Prostate gland (tissue), 2 donors: ENCODE results near the gene RDH12. TPM values are rescaled to one million over a fixed set of nuclear protein-coding genes. Genes with fewer than 3 reads are reported as not detected.
"Not testable (repeated sequence)": the region's sequence is repeated elsewhere in the genome, so short reads cannot be mapped to it uniquely, and the experiment has no call there.

ENCODE experiments used
- DNase-seq: peaks from one replicate; pipeline ENCODE4 v3.0.0-alpha.2; 2019; ENCODE audit warnings: low spot score
- H3K27ac ChIP-seq, 2 donors: fragments of 200-600 bp; sonication (generic); 2 replicates each; pipeline ENCODE4 v1.5.1; 2017 to 2019
- H3K27me3 ChIP-seq: fragments of 200-600 bp; sonication (generic); replicated peaks from 2 replicates; pipeline ENCODE4 v1.5.1; 2019; ENCODE audit not compliant: insufficient read depth
- H3K36me3 ChIP-seq, 2 donors: fragments of 200-600 bp; sonication (generic); 1 replicate in 1 of 2; 2 replicates in 1 of 2; pipeline versions ENCODE4 v1.5.1 to v1.8.1; 2017 to 2019
- H3K4me1 ChIP-seq: fragments of 200-600 bp; sonication (generic); replicated peaks from 2 replicates; pipeline ENCODE4 v1.5.1; 2019
- H3K4me3 ChIP-seq, 2 donors: fragments of 200-600 bp; sonication (generic); 2 replicates each; pipeline ENCODE4 v1.5.1; 2017 to 2019
- H3K9me3 ChIP-seq: fragments of 200-600 bp; sonication (generic); 2 replicates; pipeline ENCODE4 v1.5.1; 2017
- POLR2A ChIP-seq: fragments of 450-650 bp; IDR thresholded peaks from one replicate; pipeline ENCODE4 v1.6.1; 2016; ENCODE audit warnings: antibody characterized with exemption, mild to moderate bottlenecking
- POLR2AphosphoS5 ChIP-seq: sonication (generic); formaldehyde crosslinking; IDR thresholded peaks from one replicate; pipeline ENCODE4 v1.6.1; 2017; ENCODE audit warnings: antibody characterized with exemption
- whole genome bisulfite sequencing: methylation state at CpG from one replicate; pipeline ENCODE4 v1.1.5; 2018; 5-methylcytosine and 5-hydroxymethylcytosine counted together
- intact Hi-C: fragments of 100-400 bp; cut with DNase I; formaldehyde crosslinking; loops from one replicate; pipeline ENCODE4 v1.14.2; 2022
- total RNA-seq, 2 donors: library from RNA; depleted of rRNA; stranded (reverse); fragments of >200 nt; gene quantifications; one replicate each; pipeline ENCODE4 v1.1.0, GENCODE V29; 2016
- TF ChIP-seq, protein P1 (sequence below), 4 experiments: fragments of 200-600 bp in 2 of 4; fragments of 450-650 bp in 2 of 4; sonication (generic) in 2 of 4; IDR thresholded peaks; 1 replicate in 3 of 4; 2 replicates in 1 of 4; pipeline ENCODE4 v1.5.1; 2016 to 2019; ENCODE audit warnings: antibody characterized with exemption in 4 of 4, mild to moderate bottlenecking in 2 of 4, moderate library complexity in 2 of 4

Gene RDH12
- total RNA-seq, 2 donors from 2014 or later: 0.28 to 1.0 TPM

- Histone ChIP-seq H3K4me3 (no peak overlapping the region), H3K9me3 (no peaks in the 10 kb centered on the region), H3K27me3 (no peaks in the 10 kb centered on the region), H3K4me1 (peaks cover 10% of the 10 kb centered on the region), H3K36me3 (no peaks in the 10 kb centered on the region), H3K27ac (peak overlapping the region; percentile 9 to 92)
- intact Hi-C loops: loop anchor here (5.0 to 10.0 kb wide), 2 partner anchors 75 to 262 kb away; no protein-coding TSS in a partner anchor
- TF ChIP-seq POLR2AphosphoS5 (peak; percentile 58), POLR2A (no peak)
- TF ChIP-seq, protein P1, sequence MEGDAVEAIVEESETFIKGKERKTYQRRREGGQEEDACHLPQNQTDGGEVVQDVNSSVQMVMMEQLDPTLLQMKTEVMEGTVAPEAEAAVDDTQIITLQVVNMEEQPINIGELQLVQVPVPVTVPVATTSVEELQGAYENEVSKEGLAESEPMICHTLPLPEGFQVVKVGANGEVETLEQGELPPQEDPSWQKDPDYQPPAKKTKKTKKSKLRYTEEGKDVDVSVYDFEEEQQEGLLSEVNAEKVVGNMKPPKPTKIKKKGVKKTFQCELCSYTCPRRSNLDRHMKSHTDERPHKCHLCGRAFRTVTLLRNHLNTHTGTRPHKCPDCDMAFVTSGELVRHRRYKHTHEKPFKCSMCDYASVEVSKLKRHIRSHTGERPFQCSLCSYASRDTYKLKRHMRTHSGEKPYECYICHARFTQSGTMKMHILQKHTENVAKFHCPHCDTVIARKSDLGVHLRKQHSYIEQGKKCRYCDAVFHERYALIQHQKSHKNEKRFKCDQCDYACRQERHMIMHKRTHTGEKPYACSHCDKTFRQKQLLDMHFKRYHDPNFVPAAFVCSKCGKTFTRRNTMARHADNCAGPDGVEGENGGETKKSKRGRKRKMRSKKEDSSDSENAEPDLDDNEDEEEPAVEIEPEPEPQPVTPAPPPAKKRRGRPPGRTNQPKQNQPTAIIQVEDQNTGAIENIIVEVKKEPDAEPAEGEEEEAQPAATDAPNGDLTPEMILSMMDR (IDR thresholded peaks at IDR 0.05): no peak
- 44% methylated on average over 4 of the region's 4 CpGs for WGBS
- DNase-seq: no peak
These were observed 4.7 kb upstream of the RDH12 start for GRCh38 chr14:67697006-67697405.

DNA sequence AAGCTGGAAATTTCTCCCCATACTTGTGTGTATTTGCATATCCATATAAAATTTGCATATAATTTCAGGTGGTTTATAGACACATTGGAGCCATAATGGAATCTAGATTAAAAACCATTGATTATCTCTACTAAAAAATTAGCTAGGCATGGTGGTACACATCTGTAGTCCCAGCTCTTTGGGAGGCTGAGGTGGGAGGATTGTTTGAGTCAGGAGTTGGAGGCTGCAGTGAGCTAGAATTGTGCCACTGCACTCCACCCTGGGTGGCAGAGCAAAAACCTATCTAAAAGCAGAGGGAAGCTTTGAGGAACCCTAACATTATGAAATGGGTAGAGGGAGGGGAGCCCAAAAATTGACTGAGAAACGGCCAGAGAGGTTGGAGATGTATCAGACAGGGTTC lies 3.5 kb upstream of the RDH12 start:
- Histone ChIP-seq H3K36me3 (no peaks in the 10 kb centered on the region), H3K9me3 (no peaks in the 10 kb centered on the region), H3K4me1 (peaks cover 10% of the 10 kb centered on the region), H3K27ac (peak overlapping the region; percentile 14 to 92), H3K27me3 (no peaks in the 10 kb centered on the region), H3K4me3 (no peak overlapping the region)
- intact Hi-C loops: loop anchor here (5.0 to 10.0 kb wide), 2 partner anchors 76 to 263 kb away; no protein-coding TSS in a partner anchor
- no peak for DNase-seq
- WGBS: 43% methylated on average over 1 of the region's 1 CpG
- TF ChIP-seq POLR2A: no peak
- TF ChIP-seq, protein P1 (IDR thresholded peaks at IDR 0.05): no peak
- TF ChIP-seq POLR2AphosphoS5: no peak

DNA sequence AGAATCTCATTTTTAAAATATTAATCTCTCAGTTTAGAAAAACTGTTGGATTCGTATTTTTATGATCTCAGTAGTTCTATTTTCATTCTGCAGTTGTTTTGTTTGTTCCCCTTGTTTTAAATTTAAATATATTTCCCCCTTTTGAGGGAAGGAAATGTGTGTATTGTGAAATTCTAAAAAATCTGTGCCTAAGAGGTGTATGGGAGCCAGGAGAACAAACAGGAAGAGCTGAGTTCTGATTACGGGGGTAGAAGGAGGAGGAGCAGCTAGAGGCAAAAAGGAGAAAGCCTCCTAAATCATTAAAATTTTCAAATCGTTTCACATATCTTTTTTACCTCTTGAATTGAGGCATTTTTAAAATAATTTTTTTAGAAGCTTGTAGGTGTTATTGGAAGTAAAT lies 2.3 kb downstream of the RDH12 start:
- intact Hi-C loops: loop anchor here (10.0 kb wide), 1 partner anchor 119 kb away; no protein-coding TSS in a partner anchor
- WGBS: 40% methylated on average over 3 of the region's 3 CpGs
- TF ChIP-seq, protein P1 (IDR thresholded peaks at IDR 0.05): no peak
- TF ChIP-seq POLR2A: no peak
- no peak for TF ChIP-seq POLR2AphosphoS5
- Histone ChIP-seq H3K4me3 (no peak overlapping the region), H3K9me3 (no peaks in the 10 kb centered on the region), H3K27ac (peak overlapping the region; percentile 20 to 49), H3K4me1 (no peaks in the 10 kb centered on the region), H3K27me3 (no peaks in the 10 kb centered on the region), H3K36me3 (no peaks in the 10 kb centered on the region)
- no peak for DNase-seq

DNA sequence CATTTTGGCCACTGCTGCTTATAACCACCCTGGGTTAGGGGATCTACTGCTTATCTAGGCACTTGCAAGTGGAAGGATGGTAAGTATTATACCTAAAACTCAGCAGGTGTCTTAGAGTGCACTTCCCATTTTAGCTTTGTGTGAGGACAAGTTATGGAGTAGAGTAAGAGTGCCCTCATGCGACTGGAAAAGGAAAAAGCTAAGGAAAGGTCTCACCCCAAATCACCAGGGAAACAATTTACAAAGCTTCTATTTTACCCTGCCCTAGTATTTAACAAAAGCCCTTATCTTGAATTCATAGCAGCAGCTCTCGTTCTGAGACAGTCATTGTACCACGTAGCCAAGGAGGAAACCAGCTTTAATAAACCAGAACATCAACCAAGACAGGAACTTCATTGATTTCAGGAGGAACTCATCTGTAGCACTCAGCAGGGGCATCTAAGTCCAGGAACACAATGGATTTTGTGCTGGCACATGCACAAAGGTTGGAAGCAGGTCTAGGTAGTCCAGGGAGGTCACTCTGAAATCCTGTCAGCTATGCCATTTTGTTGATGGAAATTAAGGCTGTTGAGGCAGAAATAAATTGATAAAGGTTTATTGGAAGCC lies 2.9 kb downstream of the RDH12 start:
- intact Hi-C loops: loop anchor here (10.0 kb wide), 1 partner anchor 120 kb away; no protein-coding TSS in a partner anchor
- H3K4me1 ChIP-seq: no peaks in the 10 kb centered on the region
- H3K4me3 ChIP-seq: no peak overlapping the region
- no peak for TF ChIP-seq POLR2A
- TF ChIP-seq, protein P1 (IDR thresholded peaks at IDR 0.05): peak; percentile 17 to 81 (median 62)
- peak; percentile 45 for TF ChIP-seq POLR2AphosphoS5
- 0% methylated on average over 3 of the region's 3 CpGs for WGBS
- peak; percentile 46 for DNase-seq
- H3K27me3 ChIP-seq: no peaks in the 10 kb centered on the region
- H3K27ac ChIP-seq: peak overlapping the region; percentile 20 to 49
- H3K9me3 ChIP-seq: no peaks in the 10 kb centered on the region
- no peaks in the 10 kb centered on the region for H3K36me3 ChIP-seq

GRCh38 chr14:67705211-67705610 lies 3.5 kb downstream of the RDH12 start:
- H3K4me3 ChIP-seq: no peak overlapping the region
- TF ChIP-seq, protein P1 (IDR thresholded peaks at IDR 0.05): no peak
- TF ChIP-seq POLR2AphosphoS5 (no peak), POLR2A (no peak)
- H3K27me3 ChIP-seq: no peaks in the 10 kb centered on the region
- H3K9me3 ChIP-seq: no peaks in the 10 kb centered on the region
- no peak for DNase-seq
- no peaks in the 10 kb centered on the region for H3K36me3 ChIP-seq
- H3K27ac ChIP-seq: no peak overlapping the region
- no peaks in the 10 kb centered on the region for H3K4me1 ChIP-seq
- intact Hi-C loops: loop anchor here (10.0 kb wide), 1 partner anchor 120 kb away; no protein-coding TSS in a partner anchor
- WGBS: 70% methylated on average over 3 of the region's 3 CpGs

DNA sequence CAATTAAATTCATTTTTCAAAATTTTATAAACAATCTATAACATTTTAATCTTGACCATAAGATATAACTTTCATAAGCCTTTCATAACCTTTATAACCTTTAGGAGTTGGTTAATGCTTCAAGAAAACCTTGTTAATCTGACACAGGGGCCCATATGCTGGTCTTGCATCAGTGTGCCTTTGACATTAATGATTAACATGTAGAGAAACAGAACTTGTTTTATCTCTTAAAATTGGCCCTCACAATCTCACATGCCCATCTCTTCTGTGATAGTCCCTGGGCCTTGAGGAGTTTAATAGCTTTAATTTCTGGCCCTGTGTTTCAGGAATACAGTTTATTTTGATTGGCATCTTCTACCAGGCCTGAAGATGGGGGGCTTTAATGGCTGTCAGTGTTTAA lies 7.7 kb downstream of the RDH12 start:
- not testable (repeated sequence) for H3K27me3 ChIP-seq, H3K4me3 ChIP-seq, DNase-seq, H3K9me3 ChIP-seq, H3K36me3 ChIP-seq, H3K4me1 ChIP-seq, H3K27ac ChIP-seq
- intact Hi-C loops: loop anchor here (10.0 kb wide), 1 partner anchor 125 kb away; no protein-coding TSS in a partner anchor

GRCh38 chr14:67709796-67710195 lies 8.1 kb downstream of the RDH12 start:
- not testable (repeated sequence) for DNase-seq, H3K27me3 ChIP-seq, H3K4me1 ChIP-seq, H3K4me3 ChIP-seq, H3K27ac ChIP-seq, H3K9me3 ChIP-seq, H3K36me3 ChIP-seq
- intact Hi-C loops: loop anchor here (10.0 kb wide), 1 partner anchor 125 kb away; no protein-coding TSS in a partner anchor
- WGBS: 75% methylated on average over 1 of the region's 1 CpG
